Measurements from ENCODE around the gene C3orf18. TPM values are rescaled to one million over a fixed set of nuclear protein-coding genes. Genes with fewer than 3 reads are reported as not detected.
A peak's percentile ranks its signal among the peaks of the same experiment; 100 is the strongest.

C3orf18 gene
- total and polyA plus RNA-seq, 9 of the 15 experiments (the other 6 are each of a cell fraction or from before 2014, with no cell fraction given) = 0.01 to 2.3 (median 0.94) TPM

DNA sequence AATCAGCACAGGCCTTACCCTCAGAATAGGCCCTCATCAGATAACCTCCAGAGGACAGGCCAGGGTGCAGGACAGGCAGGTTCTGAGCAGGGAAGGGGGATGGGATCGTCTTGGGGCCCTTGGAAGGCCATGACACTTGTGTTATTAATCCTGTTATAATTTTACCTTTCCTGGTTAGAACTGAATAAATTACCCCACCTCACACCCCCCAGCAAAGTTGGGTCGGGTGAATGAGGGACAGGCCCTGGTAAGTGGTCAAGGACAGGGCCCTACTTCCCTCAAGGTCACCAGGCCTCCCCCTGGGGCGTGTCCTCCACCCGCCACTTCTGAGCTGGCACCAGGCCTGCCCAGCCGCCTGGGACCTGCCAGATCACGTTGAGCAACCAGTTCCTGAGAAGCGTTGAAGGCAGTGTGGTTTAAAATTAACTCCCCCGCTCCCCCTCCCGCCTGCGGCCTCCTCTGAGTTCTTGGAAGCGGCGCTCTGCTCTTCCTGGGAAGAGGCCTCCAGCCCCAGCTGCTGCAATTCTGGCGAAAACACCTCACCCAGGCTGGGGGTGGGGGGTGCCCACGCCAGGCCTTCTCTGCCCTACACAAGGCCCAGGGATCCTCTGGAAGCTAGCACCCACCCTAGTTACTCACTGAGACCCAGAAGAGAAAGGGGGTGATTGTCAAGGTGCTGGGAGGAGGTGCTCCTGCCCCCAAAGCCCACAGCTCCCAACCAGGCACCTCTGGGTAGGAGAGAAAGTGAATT, 33.5 kb upstream of the C3orf18 start (continued):
- TF ChIP-seq BMI1 (IDR thresholded peaks at IDR 0.05; ENCODE audit: low read length) (no peak), RAD51 (IDR thresholded peaks at IDR 0.05; ENCODE audit: borderline replicate concordance, low read depth) (no peak), HEY1 (CRISPR knock-in tag; IDR thresholded peaks at IDR 0.05; ENCODE audit: borderline replicate concordance) (no peak), KHSRP (IDR thresholded peaks at IDR 0.05) (no peak), BACH1 (tag; IDR thresholded peaks at IDR 0.05) (no peak), IRF1 (CRISPR knock-in tag; IDR thresholded peaks at IDR 0.05; ENCODE audit: borderline replicate concordance) (no peak), ESRRB (CRISPR knock-in tag; IDR thresholded peaks at IDR 0.05; ENCODE audit: borderline replicate concordance) (no peak), NFYB (IDR thresholded peaks at IDR 0.05; ENCODE audit: extremely low read depth, insufficient read length) (no peak), CREB5 (CRISPR knock-in tag; IDR thresholded peaks at IDR 0.05) (no peak), MTA3 (IDR thresholded peaks at IDR 0.05; ENCODE audit: borderline replicate concordance) (peak; percentile 69)
- TF ChIP-seq, protein P1, sequence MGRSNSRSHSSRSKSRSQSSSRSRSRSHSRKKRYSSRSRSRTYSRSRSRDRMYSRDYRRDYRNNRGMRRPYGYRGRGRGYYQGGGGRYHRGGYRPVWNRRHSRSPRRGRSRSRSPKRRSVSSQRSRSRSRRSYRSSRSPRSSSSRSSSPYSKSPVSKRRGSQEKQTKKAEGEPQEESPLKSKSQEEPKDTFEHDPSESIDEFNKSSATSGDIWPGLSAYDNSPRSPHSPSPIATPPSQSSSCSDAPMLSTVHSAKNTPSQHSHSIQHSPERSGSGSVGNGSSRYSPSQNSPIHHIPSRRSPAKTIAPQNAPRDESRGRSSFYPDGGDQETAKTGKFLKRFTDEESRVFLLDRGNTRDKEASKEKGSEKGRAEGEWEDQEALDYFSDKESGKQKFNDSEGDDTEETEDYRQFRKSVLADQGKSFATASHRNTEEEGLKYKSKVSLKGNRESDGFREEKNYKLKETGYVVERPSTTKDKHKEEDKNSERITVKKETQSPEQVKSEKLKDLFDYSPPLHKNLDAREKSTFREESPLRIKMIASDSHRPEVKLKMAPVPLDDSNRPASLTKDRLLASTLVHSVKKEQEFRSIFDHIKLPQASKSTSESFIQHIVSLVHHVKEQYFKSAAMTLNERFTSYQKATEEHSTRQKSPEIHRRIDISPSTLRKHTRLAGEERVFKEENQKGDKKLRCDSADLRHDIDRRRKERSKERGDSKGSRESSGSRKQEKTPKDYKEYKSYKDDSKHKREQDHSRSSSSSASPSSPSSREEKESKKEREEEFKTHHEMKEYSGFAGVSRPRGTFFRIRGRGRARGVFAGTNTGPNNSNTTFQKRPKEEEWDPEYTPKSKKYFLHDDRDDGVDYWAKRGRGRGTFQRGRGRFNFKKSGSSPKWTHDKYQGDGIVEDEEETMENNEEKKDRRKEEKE (IDR thresholded peaks at IDR 0.05; ENCODE audit: borderline replicate concordance in 1 of 2, control insufficient read depth in 1 of 2, low read depth in 2 of 2, low read length in 1 of 2) = no peak
- TF ChIP-seq, protein P2, sequence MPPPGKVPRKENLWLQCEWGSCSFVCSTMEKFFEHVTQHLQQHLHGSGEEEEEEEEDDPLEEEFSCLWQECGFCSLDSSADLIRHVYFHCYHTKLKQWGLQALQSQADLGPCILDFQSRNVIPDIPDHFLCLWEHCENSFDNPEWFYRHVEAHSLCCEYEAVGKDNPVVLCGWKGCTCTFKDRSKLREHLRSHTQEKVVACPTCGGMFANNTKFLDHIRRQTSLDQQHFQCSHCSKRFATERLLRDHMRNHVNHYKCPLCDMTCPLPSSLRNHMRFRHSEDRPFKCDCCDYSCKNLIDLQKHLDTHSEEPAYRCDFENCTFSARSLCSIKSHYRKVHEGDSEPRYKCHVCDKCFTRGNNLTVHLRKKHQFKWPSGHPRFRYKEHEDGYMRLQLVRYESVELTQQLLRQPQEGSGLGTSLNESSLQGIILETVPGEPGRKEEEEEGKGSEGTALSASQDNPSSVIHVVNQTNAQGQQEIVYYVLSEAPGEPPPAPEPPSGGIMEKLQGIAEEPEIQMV (tag; conservative IDR thresholded peaks at IDR 0.05; ENCODE audit: low read depth) = no peak
- TF ChIP-seq, protein P3, sequence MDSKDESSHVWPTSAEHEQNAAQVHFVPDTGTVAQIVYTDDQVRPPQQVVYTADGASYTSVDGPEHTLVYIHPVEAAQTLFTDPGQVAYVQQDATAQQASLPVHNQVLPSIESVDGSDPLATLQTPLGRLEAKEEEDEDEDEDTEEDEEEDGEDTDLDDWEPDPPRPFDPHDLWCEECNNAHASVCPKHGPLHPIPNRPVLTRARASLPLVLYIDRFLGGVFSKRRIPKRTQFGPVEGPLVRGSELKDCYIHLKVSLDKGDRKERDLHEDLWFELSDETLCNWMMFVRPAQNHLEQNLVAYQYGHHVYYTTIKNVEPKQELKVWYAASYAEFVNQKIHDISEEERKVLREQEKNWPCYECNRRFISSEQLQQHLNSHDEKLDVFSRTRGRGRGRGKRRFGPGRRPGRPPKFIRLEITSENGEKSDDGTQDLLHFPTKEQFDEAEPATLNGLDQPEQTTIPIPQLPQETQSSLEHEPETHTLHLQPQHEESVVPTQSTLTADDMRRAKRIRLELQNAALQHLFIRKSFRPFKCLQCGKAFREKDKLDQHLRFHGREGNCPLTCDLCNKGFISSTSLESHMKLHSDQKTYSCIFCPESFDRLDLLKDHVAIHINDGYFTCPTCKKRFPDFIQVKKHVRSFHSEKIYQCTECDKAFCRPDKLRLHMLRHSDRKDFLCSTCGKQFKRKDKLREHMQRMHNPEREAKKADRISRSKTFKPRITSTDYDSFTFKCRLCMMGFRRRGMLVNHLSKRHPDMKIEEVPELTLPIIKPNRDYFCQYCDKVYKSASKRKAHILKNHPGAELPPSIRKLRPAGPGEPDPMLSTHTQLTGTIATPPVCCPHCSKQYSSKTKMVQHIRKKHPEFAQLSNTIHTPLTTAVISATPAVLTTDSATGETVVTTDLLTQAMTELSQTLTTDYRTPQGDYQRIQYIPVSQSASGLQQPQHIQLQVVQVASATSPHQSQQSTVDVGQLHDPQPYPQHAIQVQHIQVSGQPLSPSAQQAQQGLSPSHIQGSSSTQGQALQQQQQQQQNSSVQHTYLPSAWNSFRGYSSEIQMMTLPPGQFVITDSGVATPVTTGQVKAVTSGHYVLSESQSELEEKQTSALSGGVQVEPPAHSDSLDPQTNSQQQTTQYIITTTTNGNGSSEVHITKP (IDR thresholded peaks at IDR 0.05; ENCODE audit: partially characterized antibody) = peak; percentile 80
